Stimulated activated CD4-positive, alpha-beta T cell treated with anti-CD3 and anti-CD28 coated beads, Interleukin-15, amount 100 ng/mL, for 24 hours (primary cell): ENCODE measurements around the gene FAR2.
A peak's percentile ranks its signal among the peaks of the same experiment; 100 is the strongest.
"Not testable (repeated sequence)": the region's sequence is repeated elsewhere in the genome, so short reads cannot be mapped to it uniquely, and the experiment has no call there.

ENCODE experiments used
- DNase-seq: peaks from one replicate; pipeline ENCODE4 v3.0.0-alpha.2; 2020

FAR2 gene

DNA sequence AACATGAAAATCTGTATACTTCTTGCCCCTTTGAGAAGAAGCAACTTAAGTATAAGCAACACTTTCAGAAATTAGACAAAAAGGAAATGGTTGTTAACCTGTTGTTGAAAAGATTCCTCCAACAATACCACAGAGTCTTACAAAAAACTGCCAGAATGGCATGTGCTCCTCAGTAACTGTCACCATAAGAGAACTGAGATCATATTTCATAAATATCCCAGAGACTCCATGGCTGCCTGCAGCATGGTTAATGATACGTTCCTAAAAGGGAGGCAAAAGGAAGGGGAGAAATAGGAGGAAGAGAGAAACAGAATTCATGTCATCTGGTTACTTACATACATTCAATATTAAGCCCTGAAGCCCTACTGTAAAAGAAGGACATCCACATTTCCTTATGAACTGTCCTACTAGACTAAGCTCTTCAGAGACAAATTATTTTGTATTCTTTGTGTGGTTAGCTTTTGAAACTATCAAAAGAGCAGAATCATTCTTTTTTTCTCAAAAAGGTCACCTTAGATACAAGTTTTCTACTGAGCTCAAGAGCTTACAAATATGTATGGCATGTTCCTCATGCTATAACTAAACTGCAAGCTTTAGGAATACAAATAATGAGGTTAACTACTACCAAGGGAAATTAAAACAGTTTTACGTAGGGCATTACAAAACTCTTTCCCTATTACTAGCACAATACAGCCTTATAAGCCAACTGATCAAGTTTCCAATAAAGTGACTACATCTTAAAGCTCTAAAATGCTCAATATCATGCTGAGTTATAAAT lies 194.1 kb downstream of the FAR2 start:
- DNase-seq: no peak

DNA sequence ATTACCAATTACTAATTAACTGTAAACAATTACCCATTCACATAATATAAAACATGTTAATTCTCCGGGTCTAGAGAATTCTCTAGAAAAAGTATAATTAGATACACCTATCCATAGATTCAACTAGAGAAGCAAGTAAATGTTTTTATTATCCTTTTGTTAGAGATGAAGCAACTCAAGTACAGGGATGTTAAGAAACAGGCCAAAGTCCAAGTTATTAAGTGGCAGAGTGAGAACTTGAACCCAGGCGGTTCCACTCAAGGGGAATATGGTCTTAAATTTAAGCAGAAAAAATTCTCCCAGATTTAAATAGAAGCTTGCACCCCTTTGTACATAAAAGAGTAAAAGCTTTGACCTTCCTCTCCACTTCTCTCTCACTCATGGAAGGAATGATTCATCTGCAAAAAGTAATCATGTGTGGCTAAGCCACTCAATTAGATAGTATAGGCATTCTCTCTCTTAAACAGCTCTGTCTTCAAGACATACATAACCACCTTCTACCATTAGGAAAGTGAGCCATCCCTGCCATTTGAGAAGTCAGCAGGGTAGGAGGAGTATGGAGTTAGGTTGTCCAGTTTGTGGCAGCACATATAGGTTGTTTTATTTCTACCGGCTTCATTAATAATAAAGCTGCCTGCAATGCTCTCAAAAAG lies 197.8 kb downstream of the FAR2 start:
- DNase-seq: no peak

DNA sequence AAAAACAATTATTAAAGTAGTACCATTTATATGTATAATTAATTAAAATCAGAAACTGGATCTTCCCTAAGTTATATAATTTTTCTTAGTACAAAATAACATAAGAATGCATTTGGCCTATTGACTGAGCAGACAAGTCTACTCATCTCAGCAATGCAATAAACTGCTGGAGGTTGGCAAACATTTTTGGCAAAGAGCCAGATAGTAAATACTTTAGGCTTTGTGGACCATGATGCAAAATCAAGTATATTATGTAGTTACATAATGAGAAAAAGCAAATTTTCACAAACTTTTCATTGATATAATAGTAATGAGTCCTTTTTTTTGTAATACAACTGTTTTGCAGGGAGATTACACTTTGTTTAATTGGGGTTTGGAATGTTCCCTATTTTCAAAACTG lies 201.0 kb downstream of the FAR2 start:
- no peak for DNase-seq

DNA sequence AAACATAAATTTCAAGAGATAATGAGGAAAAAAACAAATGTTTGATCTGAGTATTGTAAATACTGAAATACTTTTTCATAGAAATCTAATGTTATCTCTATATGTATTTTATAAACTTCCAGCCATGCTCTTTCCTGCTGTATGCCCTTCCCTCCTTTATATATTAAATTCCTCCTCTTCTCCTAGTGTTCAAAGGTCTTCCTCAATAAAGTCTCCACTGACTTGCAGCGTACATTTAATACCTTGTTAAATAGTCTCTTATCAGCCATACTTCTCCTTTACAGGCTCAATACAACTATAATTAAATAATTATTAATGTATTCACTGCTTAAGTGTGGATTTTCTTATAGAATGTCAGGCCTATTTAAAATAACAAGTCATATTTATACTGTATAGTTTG lies 205.9 kb downstream of the FAR2 start:
- no peak for DNase-seq

DNA sequence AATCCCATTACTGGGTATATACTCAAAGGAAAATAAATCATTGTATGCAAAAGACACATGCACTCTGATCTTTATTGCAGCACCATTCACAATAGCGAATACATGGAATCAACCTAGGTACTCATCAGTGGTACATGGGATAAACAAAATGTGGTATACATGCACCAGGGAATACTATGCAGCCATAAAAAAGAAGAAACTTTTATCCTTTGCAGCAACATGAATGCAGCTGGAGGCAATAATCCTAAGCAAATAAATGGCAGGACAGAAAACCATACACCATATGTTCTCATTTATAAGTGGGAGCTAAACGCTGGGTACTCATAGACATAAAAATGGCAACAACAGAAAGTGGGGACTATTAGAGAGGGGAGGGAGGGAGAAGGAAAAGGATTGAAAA lies 216.0 kb downstream of the FAR2 start:
- no peak for DNase-seq

DNA sequence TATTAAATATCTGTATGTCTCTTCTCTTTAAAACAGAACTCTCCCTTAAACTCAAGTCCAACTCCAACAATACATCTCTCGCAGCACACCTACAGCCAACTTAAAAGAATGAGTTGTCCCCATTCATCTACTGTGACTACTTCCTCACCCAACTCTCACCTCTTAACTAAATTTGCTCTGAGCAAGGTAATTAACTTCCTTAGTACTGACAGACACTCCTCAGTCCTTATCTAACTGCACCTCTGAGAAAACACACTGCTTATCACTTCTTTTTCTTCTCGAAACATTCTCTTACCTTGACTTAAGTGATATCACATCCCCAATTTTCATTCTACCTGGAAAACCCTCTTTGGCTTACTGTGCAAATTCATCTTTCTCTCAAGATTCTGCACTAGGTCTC lies 224.9 kb downstream of the FAR2 start:
- no peak for DNase-seq

DNA sequence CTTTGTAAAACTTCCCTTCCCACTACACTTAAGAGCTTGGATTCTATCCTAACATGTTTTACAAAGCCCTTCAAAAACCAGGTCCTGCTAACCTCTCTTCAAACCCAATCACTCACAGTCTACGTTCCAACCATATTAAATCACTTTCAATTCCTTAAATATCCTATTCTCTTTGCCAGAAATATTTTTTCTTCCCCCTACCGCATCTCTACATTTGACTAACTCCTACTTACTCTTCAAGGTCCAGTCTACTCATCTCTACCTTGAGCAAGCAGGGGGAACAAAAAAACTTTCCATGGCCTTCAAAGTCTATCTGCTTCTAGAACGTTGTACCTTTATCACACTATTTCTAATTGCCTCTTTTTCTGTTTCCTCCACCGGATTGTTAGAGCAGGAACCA lies 225.8 kb downstream of the FAR2 start:
- no peak for DNase-seq

DNA sequence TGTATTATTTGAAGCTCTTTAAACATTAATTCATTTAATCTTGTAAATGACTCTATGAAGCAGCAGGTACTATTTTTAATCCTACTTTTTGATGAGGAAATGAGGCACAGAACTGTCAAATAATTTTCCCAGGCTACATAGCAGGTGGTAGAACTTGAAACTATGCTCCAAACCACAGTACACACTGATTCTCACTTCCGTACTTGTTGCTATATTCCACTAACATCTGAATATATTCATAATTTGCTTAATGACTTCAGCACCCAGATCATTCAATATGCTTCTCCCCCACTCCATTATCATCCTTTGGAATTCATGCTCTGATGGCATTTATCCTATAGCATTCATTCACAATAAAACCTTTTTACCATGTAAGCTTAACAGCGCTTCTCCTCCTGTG lies 227.0 kb downstream of the FAR2 start:
- DNase-seq: no peak

DNA sequence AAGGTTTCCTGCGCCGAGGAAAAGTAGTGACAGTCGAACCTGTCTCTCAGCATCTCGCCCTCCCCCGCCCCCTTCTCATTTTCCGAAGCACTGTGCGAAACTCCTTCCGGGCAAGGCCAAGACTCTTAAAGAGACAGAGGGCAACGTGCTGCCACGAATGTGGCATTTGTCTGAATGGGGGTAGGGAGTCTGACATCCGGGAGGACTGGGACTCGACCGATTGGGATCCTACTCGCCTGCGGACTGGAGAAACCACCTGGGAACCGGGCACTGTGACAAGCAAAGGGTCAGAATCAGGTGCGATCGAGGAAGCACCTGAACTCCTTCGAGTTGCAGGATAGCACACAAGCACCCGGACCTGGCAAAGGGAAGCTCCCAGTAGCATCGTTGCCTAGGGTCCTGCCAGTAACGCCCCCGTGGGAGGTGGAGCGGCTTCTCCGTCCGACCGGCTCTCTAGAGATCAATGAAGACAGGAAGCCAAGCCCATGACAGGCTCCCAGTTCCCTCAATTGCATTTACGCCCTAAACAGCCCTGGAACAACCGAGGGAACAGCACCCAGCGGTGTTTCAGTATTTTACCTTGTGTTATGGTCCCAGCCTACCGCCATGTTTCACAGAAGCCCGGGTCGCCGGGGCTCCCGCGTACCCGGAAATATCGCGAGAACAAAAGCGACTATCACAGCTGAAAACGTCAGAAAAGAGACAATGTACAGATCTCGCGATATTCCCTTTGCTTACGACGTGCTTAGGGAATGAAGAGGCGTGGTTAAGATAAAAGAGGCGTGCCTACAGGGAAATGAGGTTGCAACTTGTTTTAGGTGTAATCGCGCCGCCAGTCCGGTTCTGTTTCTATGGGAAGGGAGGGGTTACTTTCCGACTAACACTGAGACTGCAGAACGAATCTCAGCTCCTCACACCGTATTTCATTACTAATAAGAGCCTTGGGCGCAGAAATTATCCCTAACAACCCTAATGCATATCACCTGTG lies 231.8 kb downstream of the FAR2 start, which contains the start of gene ERGIC2:
Gene ERGIC2, minus strand, starts transcription at position 637 of the 988 bp plus-strand sequence. CDS start 9,539 bp downstream, outside the sequence.
- peak; percentile 91 for DNase-seq

DNA sequence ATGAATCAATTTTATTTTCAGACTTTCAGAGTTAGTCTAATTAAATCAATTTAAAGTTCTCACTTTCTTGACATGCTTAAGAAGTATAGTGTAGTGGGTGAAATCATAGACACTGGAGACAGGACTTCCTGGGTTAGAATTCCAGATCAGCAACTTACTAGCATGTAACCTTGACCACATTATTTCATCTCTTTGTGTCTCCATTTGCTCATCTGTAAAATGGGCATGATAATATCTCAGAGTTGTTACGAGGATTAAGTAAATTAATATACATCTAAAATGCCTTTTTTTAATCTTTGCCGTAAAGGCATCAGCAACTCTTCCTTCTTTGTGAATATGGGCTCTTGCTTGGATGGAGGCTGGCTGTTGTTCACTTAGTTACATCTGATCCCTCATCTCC lies 233.2 kb downstream of the FAR2 start:
- DNase-seq: no peak

DNA sequence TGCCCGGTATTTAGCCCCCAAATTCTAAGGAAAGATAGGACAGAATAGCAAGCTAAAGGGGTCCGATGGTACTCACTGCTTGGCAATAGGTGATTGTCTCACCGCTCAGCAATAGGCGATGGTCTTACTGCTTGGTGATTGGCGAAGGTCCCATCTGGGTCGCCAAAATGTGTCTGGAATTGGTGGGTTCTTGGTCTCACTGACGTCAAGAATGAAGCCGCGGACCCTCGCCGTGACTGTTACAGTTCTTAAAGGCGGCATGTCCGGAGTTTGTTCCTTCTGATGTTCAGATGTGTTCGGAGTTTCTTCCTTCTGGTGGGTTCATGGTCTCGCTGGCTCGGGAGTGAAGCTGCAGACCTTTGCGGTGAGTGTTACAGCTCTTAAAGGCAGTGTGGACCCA lies 236.1 kb downstream of the FAR2 start:
- DNase-seq: not testable (repeated sequence)
